GM20000 (cell line): ENCODE results near the gene GK.
"Not testable (repeated sequence)": the region's sequence is repeated elsewhere in the genome, so short reads cannot be mapped to it uniquely, and the experiment has no call there.

Experiments
- DNase-seq: peaks from one replicate; pipeline ENCODE4 v3.0.0; 2012; ENCODE audit warnings: low spot score
- CTCF ChIP-seq: IDR thresholded peaks from 2 replicates; pipeline ENCODE4 v1.5.1; 2012; ENCODE audit warnings: mild to moderate bottlenecking, control low read depth; ENCODE audit errors: extremely low read depth, missing control alignments

The GK gene

GRCh38 chrX:30751497-30751896 lies 98.3 kb downstream of the GK start:
- TF ChIP-seq CTCF: no peak
- no peak for DNase-seq

- DNase-seq: no peak
- TF ChIP-seq CTCF: no peak
Observed at GRCh38 chrX:30762755-30763154, 109.5 kb downstream of the GK start.

- not testable (repeated sequence) for DNase-seq
Observed at GRCh38 chrX:30773764-30774163, 120.5 kb downstream of the GK start.

- TF ChIP-seq CTCF: no peak
- no peak for DNase-seq
Observed at GRCh38 chrX:30777575-30777974, 124.4 kb downstream of the GK start.

- TF ChIP-seq CTCF: no peak
- DNase-seq: no peak
Observed at GRCh38 chrX:30779453-30780030, 126.3 kb downstream of the GK start.
